Esophagus muscularis mucosa (tissue), 4 donors: ENCODE results near the gene OLFML1. TPM values are rescaled to one million over a fixed set of nuclear protein-coding genes. Genes with fewer than 3 reads are reported as not detected.

Experiments
- DNase-seq: peaks from one replicate; pipeline ENCODE4 v3.0.0-alpha.2; 2017; ENCODE audit errors: extremely low spot score
- H3K27ac ChIP-seq, 4 donors: fragments of 200-600 bp; sonication (generic); replicated peaks in 1 of 4; 1 replicate in 3 of 4; 2 replicates in 1 of 4; pipeline ENCODE4 v1.5.1; 2016 to 2019; ENCODE audit warnings: mild to moderate bottlenecking in 1 of 4
- H3K27me3 ChIP-seq, 4 donors: fragments of 200-600 bp; sonication (generic); one replicate each; pipeline versions ENCODE4 v1.5.1 to v1.6.0; 2016 to 2019
- H3K36me3 ChIP-seq, 4 donors: fragments of 200-600 bp; sonication (generic); one replicate each; pipeline ENCODE4 v1.5.1; 2016 to 2019
- H3K4me1 ChIP-seq, 4 donors: fragments of 200-600 bp; sonication (generic); one replicate each; pipeline ENCODE4 v1.5.1; 2016 to 2019
- H3K4me3 ChIP-seq, 4 donors: fragments of 200-600 bp; sonication (generic); 1 replicate in 2 of 4; 2 replicates in 2 of 4; pipeline ENCODE4 v1.5.1; 2016 to 2019; ENCODE audit warnings: mild to moderate bottlenecking in 4 of 4, moderate library complexity in 1 of 4
- H3K9me3 ChIP-seq, 4 donors: fragments of 200-600 bp; sonication (generic); 1 replicate in 3 of 4; 2 replicates in 1 of 4; pipeline ENCODE4 v1.5.1; 2016 to 2019
- CTCF ChIP-seq, 3 experiments: fragments of 200-600 bp in 2 of 3; fragments of 450-650 bp in 1 of 3; sonication (generic) in 2 of 3; IDR thresholded peaks; one replicate each; pipeline ENCODE4 v1.5.1; 2017 to 2019; ENCODE audit warnings: antibody characterized with exemption in 3 of 3, mild to moderate bottlenecking in 2 of 3, moderate library complexity in 1 of 3
- EP300 ChIP-seq: sonication (generic); formaldehyde crosslinking; IDR thresholded peaks from one replicate; pipeline ENCODE4 v1.6.1; 2017; ENCODE audit warnings: antibody characterized with exemption
- POLR2A ChIP-seq: fragments of 450-650 bp; IDR thresholded peaks from one replicate; pipeline ENCODE4 v1.6.1; 2017; ENCODE audit warnings: antibody characterized with exemption, moderate library complexity, mild to moderate bottlenecking, low read depth
- POLR2AphosphoS5 ChIP-seq, 2 donors: sonication (generic); formaldehyde crosslinking; IDR thresholded peaks; one replicate each; pipeline ENCODE4 v1.6.1; 2017; ENCODE audit warnings: antibody characterized with exemption in 2 of 2
- WGBS: methylation state at CpG from one replicate; pipeline ENCODE4 v1.1.5; 2018; 5-methylcytosine and 5-hydroxymethylcytosine counted together
- intact Hi-C: fragments of 100-400 bp; cut with DNase I; formaldehyde crosslinking; loops from one replicate; pipeline ENCODE4 v1.15.1; 2023
- total RNA-seq, 4 donors: library from RNA; depleted of rRNA; stranded (reverse); fragments of >200 nt; gene quantifications; one replicate each; pipeline versions ENCODE4 v1.1.0 to v1.2.1, GENCODE V29; 2016

OLFML1 gene
- total RNA-seq, 4 donors from 2014 or later: 5.6 to 10.8 (median 7.7) TPM

DNA sequence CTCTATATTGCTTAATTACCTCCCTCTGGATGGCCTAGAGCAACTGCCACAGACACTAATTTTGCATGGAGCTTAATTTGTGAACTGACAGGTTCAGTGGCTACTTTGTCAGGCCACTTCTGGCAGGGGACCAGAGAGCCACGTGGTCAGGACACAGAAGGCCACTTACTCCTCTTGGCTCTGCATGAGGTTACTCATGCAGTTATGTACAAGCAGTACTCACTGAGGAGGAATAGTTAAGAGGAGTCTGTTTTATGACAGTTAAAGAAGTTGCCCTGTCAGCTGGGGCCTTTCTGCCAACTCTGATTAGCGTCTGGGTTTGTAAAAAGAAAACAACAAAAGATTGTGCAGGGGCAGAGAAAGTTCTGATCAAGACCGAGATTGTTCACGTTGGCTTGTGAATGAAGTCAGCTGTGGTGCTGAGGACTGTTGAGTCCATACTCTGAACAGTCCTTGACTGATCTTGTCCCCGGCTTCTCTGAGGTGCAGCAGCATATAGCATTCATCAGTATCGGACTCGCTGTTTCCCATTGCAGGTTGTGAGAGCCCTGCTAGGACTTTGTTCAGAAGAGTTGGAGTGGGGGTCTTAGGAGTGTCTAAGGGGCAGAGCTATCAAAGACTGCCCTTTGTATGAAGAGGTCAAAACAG is 69.9 kb downstream of the OLFML1 start:
- DNase-seq: no peak
- no peak overlapping the region for H3K27ac ChIP-seq

GRCh38 chr11:7558046-7558445 is 72.7 kb downstream of the OLFML1 start:
- DNase-seq: no peak
- intact Hi-C loops: no loop called here
- Histone ChIP-seq H3K36me3 (no peaks in the 10 kb centered on the region), H3K4me1 (peaks cover 0 to 8% (median 0%) of the 10 kb centered on the region in 4 donors), H3K27ac (no peak overlapping the region), H3K4me3 (no peak overlapping the region), H3K9me3 (no peaks in the 10 kb centered on the region), H3K27me3 (no peaks in the 10 kb centered on the region)
- TF ChIP-seq CTCF (IDR thresholded peaks at IDR 0.05) (no peak), POLR2A (no peak), EP300 (no peak), POLR2AphosphoS5 (IDR thresholded peaks at IDR 0.05) (no peak)

More for the DNA sequence above, 69.9 kb downstream of the OLFML1 start:
- TF ChIP-seq POLR2A: no peak
- no peak for TF ChIP-seq EP300
- TF ChIP-seq CTCF (IDR thresholded peaks at IDR 0.05): no peak
- no peak for TF ChIP-seq POLR2AphosphoS5 (IDR thresholded peaks at IDR 0.05)
- H3K9me3 ChIP-seq: no peaks in the 10 kb centered on the region
- peaks cover 0 to 8% (median 0%) of the 10 kb centered on the region in 4 donors for H3K4me1 ChIP-seq
- WGBS: 67% methylated on average over 7 of the region's 7 CpGs
- peaks cover 0 to 3% (median 0%) of the 10 kb centered on the region in 4 donors for H3K36me3 ChIP-seq
- no peaks in the 10 kb centered on the region for H3K27me3 ChIP-seq
- no peak overlapping the region for H3K4me3 ChIP-seq
- intact Hi-C loops: no loop called here

- WGBS: 87% methylated on average over 4 of the region's 4 CpGs
- TF ChIP-seq POLR2AphosphoS5 (IDR thresholded peaks at IDR 0.05) (no peak), EP300 (no peak), CTCF (IDR thresholded peaks at IDR 0.05) (no peak), POLR2A (no peak)
- no peaks in the 10 kb centered on the region for H3K9me3 ChIP-seq
- no peaks in the 10 kb centered on the region for H3K27me3 ChIP-seq
- no peak for DNase-seq
- no peak overlapping the region for H3K4me3 ChIP-seq
- peaks cover 0 to 6% (median 0%) of the 10 kb centered on the region in 4 donors for H3K4me1 ChIP-seq
- intact Hi-C loops: no loop called here
- no peaks in the 10 kb centered on the region for H3K36me3 ChIP-seq
- no peak overlapping the region for H3K27ac ChIP-seq
Measured at GRCh38 chr11:7559398-7560283, 74.3 kb downstream of the OLFML1 start.

Other genes with a start within 250 kb of the OLFML1 start
- gene SYT9, start 233.6 kb upstream of the OLFML1 start, total RNA-seq: under 1 TPM in 3 of 4 donors, not detected in 1; 0.13 to 0.33 (median 0.29) TPM
- gene PPFIBP2, start 28.5 kb downstream of the OLFML1 start, total RNA-seq: 10 to 100 TPM in 2 of 4 donors, 1 to 10 TPM in 2; 7.5 to 12.5 (median 10.0) TPM
- gene CYB5R2, start 188.0 kb downstream of the OLFML1 start, total RNA-seq: 1 to 10 TPM; 2.2 to 4.2 (median 2.6) TPM
- not detected for gene OVCH2, start 221.0 kb downstream of the OLFML1 start, total RNA-seq